Choroid plexus epithelial cell (primary cell): ENCODE results near the gene RUNX1.

Experiments used
- DNase-seq: peaks from one replicate; pipeline ENCODE4 v3.0.0-alpha.2; 2010; ENCODE audit warnings: low read depth
- H3K4me3 ChIP-seq: 2 replicates; pipeline ENCODE4 v1.5.1; 2011; ENCODE audit warnings: low read depth, mild to moderate bottlenecking, control low read depth, low read length, moderate library complexity
- TF ChIP-seq, protein P1 (sequence below): conservative IDR thresholded peaks from 2 replicates; pipeline ENCODE4 v1.5.1; 2011; ENCODE audit warnings: low read depth, mild to moderate bottlenecking, control low read depth, inconsistent platforms, low read length, moderate library complexity

The RUNX1 gene

DNA sequence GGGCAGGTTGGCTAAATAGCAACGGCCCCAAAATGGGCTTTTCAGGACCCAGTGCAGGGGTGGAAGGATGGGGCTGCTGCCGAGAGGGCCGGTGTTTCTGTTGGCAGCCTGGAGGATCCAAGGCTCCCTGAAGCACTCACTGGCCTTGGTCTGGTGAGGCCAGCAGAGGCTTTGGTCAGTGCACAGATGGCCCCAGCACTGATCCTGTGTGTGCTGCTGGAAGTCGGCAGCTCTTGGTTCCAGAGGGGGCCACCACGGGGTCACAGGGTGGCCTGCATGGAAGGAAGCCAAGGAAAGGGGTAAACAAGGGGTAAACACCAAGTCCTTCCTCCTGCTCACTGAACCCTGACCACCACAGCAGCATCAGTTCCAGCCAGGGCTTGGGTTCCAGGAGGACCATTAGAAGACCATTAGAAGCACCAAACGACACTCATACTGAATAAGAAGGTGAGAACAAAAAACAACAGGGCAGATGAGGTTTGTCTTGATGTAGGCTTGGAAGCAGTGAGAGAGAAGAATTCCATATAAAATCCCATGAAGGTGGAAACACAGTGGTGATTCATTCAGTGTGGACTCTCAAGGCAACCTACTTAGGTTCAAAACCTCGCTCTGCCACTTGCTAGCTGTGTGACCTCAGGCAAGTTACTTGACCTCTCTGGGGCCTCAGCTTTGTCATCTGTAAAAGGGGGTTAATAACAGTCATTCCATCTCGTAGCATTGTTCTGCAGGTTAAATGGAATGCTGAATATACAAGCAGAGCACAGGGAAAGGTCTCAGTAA lies 184.5 kb downstream of the RUNX1 start:
- H3K4me3 ChIP-seq, result no peak overlapping the region
- no peak for DNase-seq
- TF ChIP-seq, protein P1, sequence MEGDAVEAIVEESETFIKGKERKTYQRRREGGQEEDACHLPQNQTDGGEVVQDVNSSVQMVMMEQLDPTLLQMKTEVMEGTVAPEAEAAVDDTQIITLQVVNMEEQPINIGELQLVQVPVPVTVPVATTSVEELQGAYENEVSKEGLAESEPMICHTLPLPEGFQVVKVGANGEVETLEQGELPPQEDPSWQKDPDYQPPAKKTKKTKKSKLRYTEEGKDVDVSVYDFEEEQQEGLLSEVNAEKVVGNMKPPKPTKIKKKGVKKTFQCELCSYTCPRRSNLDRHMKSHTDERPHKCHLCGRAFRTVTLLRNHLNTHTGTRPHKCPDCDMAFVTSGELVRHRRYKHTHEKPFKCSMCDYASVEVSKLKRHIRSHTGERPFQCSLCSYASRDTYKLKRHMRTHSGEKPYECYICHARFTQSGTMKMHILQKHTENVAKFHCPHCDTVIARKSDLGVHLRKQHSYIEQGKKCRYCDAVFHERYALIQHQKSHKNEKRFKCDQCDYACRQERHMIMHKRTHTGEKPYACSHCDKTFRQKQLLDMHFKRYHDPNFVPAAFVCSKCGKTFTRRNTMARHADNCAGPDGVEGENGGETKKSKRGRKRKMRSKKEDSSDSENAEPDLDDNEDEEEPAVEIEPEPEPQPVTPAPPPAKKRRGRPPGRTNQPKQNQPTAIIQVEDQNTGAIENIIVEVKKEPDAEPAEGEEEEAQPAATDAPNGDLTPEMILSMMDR, result no peak

DNA sequence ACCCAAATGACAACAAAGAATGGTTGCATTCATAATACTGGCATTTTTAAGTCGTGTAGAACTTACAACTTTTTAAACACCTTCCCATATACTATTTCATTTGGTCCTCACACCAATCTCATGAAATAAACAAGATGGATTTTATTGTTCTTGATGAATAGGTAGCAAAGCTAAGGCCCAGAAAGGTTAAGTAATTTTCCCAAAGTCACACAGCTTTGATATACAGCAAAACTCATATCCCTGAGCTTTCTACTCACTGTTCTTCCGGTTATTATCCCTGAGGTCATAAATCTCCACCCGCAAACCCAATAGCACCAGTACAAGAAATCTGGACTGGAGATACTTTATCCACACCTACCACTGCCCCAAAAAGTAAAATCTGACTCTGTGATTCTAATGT lies 186.2 kb downstream of the RUNX1 start:
- no peak for DNase-seq

DNA sequence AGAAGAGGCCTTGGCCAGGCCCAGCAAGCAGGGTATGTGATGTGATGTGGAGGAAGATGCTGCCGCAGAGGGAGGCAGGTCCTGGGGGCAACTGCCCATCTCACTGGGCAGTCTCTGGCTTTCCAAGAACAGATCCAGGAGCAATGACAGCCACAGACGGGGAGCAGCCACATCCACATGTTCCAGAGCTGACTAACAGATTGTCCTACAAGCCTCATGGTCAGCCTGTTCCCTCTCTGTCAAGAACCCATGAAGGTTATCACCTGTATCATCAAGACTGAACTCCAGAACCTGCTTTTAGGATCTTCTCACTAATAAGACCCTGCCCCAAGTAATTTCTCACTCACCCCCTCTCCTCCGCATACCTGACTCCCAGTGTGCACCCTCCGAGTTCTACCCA lies 187.8 kb downstream of the RUNX1 start:
- H3K4me3 ChIP-seq, result no peak overlapping the region
- TF ChIP-seq, protein P1, result no peak
- no peak for DNase-seq

More for the DNA sequence above, 186.2 kb downstream of the RUNX1 start:
- TF ChIP-seq, protein P1, result no peak
- no peak overlapping the region for H3K4me3 ChIP-seq

DNA sequence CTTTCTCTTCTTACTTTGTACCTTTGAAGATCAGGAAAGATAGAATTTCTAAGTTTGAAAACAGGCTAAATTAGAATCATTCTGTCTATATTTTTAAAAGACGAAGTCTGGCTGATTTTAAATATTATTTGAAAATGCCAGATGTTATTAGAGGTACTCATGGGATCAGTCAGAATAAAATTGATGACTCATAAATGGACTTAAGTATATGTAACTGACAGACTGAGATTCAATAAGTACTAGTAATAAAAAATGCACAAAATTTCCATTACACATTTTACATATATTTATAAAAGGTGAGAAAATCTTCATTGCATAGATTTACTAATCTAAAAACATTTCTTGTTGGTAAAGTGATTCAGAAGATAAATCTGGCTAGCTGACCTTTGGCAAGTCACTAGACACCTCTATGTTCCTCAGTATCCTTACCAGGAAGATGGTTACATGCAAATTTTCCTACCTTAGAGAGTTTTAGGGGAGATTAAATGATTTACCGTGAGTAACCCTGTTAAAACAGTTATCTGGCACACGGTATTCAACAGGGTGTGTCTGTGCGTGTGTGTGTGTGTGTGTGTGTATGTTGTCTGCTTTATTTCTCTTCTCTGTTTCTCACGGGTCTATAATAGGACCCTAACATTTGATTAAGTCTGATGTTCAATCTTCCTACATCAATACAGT lies 189.0 kb downstream of the RUNX1 start:
- TF ChIP-seq, protein P1, result no peak

DNA sequence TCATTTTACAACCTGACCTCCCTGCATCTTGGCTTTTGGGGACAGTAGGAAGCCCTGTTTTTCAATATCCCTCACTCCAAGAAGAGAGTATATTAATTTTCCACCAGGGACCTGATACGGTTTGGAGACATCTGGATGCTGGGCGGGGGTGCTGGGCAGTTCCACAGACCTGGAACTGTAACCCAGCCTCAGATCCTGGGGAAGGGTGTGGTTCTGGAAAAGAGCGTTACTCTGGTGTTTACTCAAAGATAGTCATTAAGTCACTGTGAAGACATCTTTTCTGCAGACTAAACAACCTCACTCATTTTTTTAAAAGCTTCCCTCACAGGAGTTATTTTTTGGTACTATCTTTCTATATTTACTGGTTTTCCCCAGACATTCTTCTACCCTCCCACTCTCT lies 190.5 kb downstream of the RUNX1 start:
- TF ChIP-seq, protein P1, result no peak
- no peak for DNase-seq
- no peak overlapping the region for H3K4me3 ChIP-seq

More for the DNA sequence above, 189.0 kb downstream of the RUNX1 start:
- H3K4me3 ChIP-seq, result no peak overlapping the region
- DNase-seq, result no peak

DNA sequence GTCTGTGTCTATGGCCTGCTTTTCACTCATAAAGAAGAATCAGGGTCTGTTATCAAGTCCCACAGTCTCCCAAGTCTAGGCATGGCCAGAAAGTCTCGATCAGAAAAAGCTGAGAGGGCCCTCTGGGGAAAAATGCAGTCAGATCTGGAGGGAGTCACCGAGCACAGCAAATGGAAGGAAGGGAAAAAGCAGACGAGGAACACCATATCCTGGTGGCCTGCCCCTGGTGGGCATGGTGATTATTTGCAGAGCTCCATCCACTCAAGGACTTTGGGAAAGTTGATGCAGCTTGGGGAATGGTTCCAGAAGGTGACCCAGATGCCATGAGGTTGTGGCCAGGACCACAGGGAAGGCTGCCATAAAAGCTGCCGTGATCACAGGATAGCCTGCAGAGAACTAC lies 191.2 kb downstream of the RUNX1 start:
- H3K4me3 ChIP-seq, result no peak overlapping the region
- TF ChIP-seq, protein P1, result peak; percentile 57
- peak; percentile 42 for DNase-seq
